ENCODE data around the gene EFTUD2. TPM values are rescaled to one million over a fixed set of nuclear protein-coding genes. Genes with fewer than 3 reads are reported as not detected.
"Not testable (repeated sequence)": the region's sequence is repeated elsewhere in the genome, so short reads cannot be mapped to it uniquely, and the experiment has no call there.

The EFTUD2 gene
- polyA plus RNA-seq (2011; rRNA removed) (72.0 and 121 TPM in 2 replicates), polyA minus RNA-seq (2011; rRNA and poly(A)+ RNA removed) (88.1 and 105 TPM in 2 replicates)

- Histone ChIP-seq H3K36me3 (ENCODE audit: control insufficient read depth, insufficient read depth, low read length) (no peaks in the 10 kb centered on the region), H3K27me3 (ENCODE audit: control insufficient read depth, insufficient read depth, low read length) (no peaks in the 10 kb centered on the region), H3K4me3 (ENCODE audit: low read depth, low read length) (peak within 1 kb of the TSS; percentile 84)
- no peak for DNase-seq (ENCODE audit: low read depth)
- CTCF ChIA-PET = interaction anchor here (0.8 to 6.8 kb wide), 14 partner anchors 11 to 299 kb away, joined by 3 to 63 read pairs (median 4); partner anchors contain the start of gene ACBD4
- TF ChIP-seq CTCF (IDR thresholded peaks at IDR 0.05; ENCODE audit: insufficient read depth, low read depth, low read length) = no peak
- POLR2A ChIA-PET = no interaction called here
These were observed at the start of gene EFTUD2 for GRCh38 chr17:44899074-44899782. Gene EFTUD2 (minus strand): TSS chr17:44899445. CDS start chr17:44894521, 4,924 bp downstream.

- ChIA-PET CTCF (no interaction called here), POLR2A (no interaction called here)
- TF ChIP-seq CTCF (IDR thresholded peaks at IDR 0.05; ENCODE audit: insufficient read depth, low read depth, low read length) = no peak
- DNase-seq (ENCODE audit: low read depth) = no peak
- H3K4me3 ChIP-seq (ENCODE audit: low read depth, low read length) = peak overlapping the region; percentile 81
- H3K27me3 ChIP-seq (ENCODE audit: control insufficient read depth, insufficient read depth, low read length) = no peaks in the 10 kb centered on the region
- H3K36me3 ChIP-seq (ENCODE audit: control insufficient read depth, insufficient read depth, low read length) = no peaks in the 10 kb centered on the region
These were observed 49.1 kb upstream of the EFTUD2 start for GRCh38 chr17:44948315-44948795.

- POLR2A ChIA-PET = no interaction called here
- TF ChIP-seq CTCF (IDR thresholded peaks at IDR 0.05; ENCODE audit: insufficient read depth, low read depth, low read length) = no peak
- CTCF ChIA-PET = no interaction called here
These were observed 48.4 kb upstream of the EFTUD2 start, which contains the start of gene KIF18B for GRCh38 chr17:44947461-44948314. Gene KIF18B (minus strand): TSS chr17:44947773. CDS start chr17:44936344, 11,429 bp downstream.

GRCh38 chr17:44945652-44946051, 46.4 kb upstream of the EFTUD2 start:
- CTCF ChIA-PET = interaction anchor here (1.0 to 1.1 kb wide), 2 partner anchors 77 to 154 kb away, joined by 3 read pairs; no protein-coding TSS in a partner anchor
- H3K27me3 ChIP-seq (ENCODE audit: control insufficient read depth, insufficient read depth, low read length); POLR2A ChIA-PET; H3K4me3 ChIP-seq (ENCODE audit: low read depth, low read length); H3K36me3 ChIP-seq (ENCODE audit: control insufficient read depth, insufficient read depth, low read length); DNase-seq (ENCODE audit: low read depth): not testable (repeated sequence)

More at GRCh38 chr17:44947461-44948314, 48.4 kb upstream of the EFTUD2 start, which contains the start of gene KIF18B:
- Histone ChIP-seq H3K27me3 (ENCODE audit: control insufficient read depth, insufficient read depth, low read length) (no peaks in the 10 kb centered on the region), H3K4me3 (ENCODE audit: low read depth, low read length) (peak within 1 kb of the TSS; percentile 81), H3K36me3 (ENCODE audit: control insufficient read depth, insufficient read depth, low read length) (no peaks in the 10 kb centered on the region)
- peak; percentile 60 for DNase-seq (ENCODE audit: low read depth)

- POLR2A ChIA-PET = no interaction called here
- DNase-seq (ENCODE audit: low read depth) = no peak
- no peak for TF ChIP-seq CTCF (IDR thresholded peaks at IDR 0.05; ENCODE audit: insufficient read depth, low read depth, low read length)
- CTCF ChIA-PET = interaction anchor here (1.1 to 4.7 kb wide), 5 partner anchors 22 to 193 kb away, joined by 3 to 30 read pairs (median 4); partner anchors contain the start of gene ACBD4
- Histone ChIP-seq H3K27me3 (ENCODE audit: control insufficient read depth, insufficient read depth, low read length) (no peaks in the 10 kb centered on the region), H3K36me3 (ENCODE audit: control insufficient read depth, insufficient read depth, low read length) (no peaks in the 10 kb centered on the region), H3K4me3 (ENCODE audit: low read depth, low read length) (no peak overlapping the region)
These were observed 43.2 kb upstream of the EFTUD2 start for GRCh38 chr17:44942456-44942855.

All from BJ (cell line).